CD1c-positive myeloid dendritic cell (primary cell): ENCODE measurements around the gene PCDHB14.
A peak's percentile ranks its signal among the peaks of the same experiment; 100 is the strongest.
"Not testable (repeated sequence)": the region's sequence is repeated elsewhere in the genome, so short reads cannot be mapped to it uniquely, and the experiment has no call there.

Experiments used
- DNase-seq: peaks from one replicate; pipeline ENCODE4 v3.0.0-alpha.2; 2016; ENCODE audit errors: extremely low spot score

PCDHB14 gene

GRCh38 chr5:141223112-141223783, at the start of gene PCDHB14:
PCDHB14 (plus strand) TSS chr5:141223343; CDS start chr5:141223506, 163 bp downstream.
- no peak for DNase-seq

GRCh38 chr5:141174291-141175104, 48.6 kb upstream of the PCDHB14 start:
- not testable (repeated sequence) for DNase-seq

GRCh38 chr5:141175933-141176332, 47.2 kb upstream of the PCDHB14 start:
- no peak for DNase-seq

GRCh38 chr5:141177577-141178191, 45.5 kb upstream of the PCDHB14 start, which contains the start of gene PCDHB8:
PCDHB8 (plus strand) TSS chr5:141177790; CDS start chr5:141178035, 245 bp downstream.
- DNase-seq, result not testable (repeated sequence)

- DNase-seq, result not testable (repeated sequence)
These were observed 43.8 kb upstream of the PCDHB14 start for GRCh38 chr5:141179371-141179770.

- not testable (repeated sequence) for DNase-seq
These were observed 43.3 kb upstream of the PCDHB14 start for GRCh38 chr5:141179876-141180275.

GRCh38 chr5:141180313-141180712, 42.8 kb upstream of the PCDHB14 start:
- no peak for DNase-seq

GRCh38 chr5:141182248-141182647, 40.9 kb upstream of the PCDHB14 start, which contains the start of gene PCDHB16:
PCDHB16 (plus strand) TSS chr5:141182387; CDS start chr5:141182560, 173 bp downstream.
- DNase-seq, result no peak

- not testable (repeated sequence) for DNase-seq
These were observed 38.9 kb upstream of the PCDHB14 start for GRCh38 chr5:141184117-141184855.

- DNase-seq, result peak; percentile 16
These were observed 36.1 kb upstream of the PCDHB14 start, which contains the start of gene PCDHB9 for GRCh38 chr5:141186897-141187512. PCDHB9 (plus strand) TSS chr5:141187161; CDS start chr5:141187319, 158 bp downstream.

GRCh38 chr5:141188682-141189081, 34.5 kb upstream of the PCDHB14 start:
- not testable (repeated sequence) for DNase-seq

GRCh38 chr5:141189131-141189530, 34.0 kb upstream of the PCDHB14 start:
- DNase-seq, result not testable (repeated sequence)

- DNase-seq, result peak; percentile 6
These were observed 30.9 kb upstream of the PCDHB14 start, which contains the start of gene PCDHB10 for GRCh38 chr5:141192110-141192725. PCDHB10 (plus strand) TSS chr5:141192353; CDS start chr5:141192553, 200 bp downstream.

- DNase-seq, result not testable (repeated sequence)
These were observed 28.8 kb upstream of the PCDHB14 start for GRCh38 chr5:141194332-141194731.

- DNase-seq, result no peak
These were observed 26.8 kb upstream of the PCDHB14 start for GRCh38 chr5:141196363-141196762.

GRCh38 chr5:141199359-141200235, 23.5 kb upstream of the PCDHB14 start, which contains the start of gene PCDHB11:
PCDHB11 (plus strand) TSS chr5:141199627; CDS start chr5:141199775, 148 bp downstream.
- no peak for DNase-seq

- DNase-seq, result not testable (repeated sequence)
These were observed 22.0 kb upstream of the PCDHB14 start for GRCh38 chr5:141201126-141201525.

GRCh38 chr5:141201646-141202045, 21.5 kb upstream of the PCDHB14 start:
- not testable (repeated sequence) for DNase-seq

GRCh38 chr5:141208478-141208877, 14.7 kb upstream of the PCDHB14 start, which contains the start of gene PCDHB12:
PCDHB12 (plus strand) TSS chr5:141208719; CDS start chr5:141208908, 189 bp downstream.
- DNase-seq, result no peak
